IgD-negative memory B cell (primary cell): ENCODE data around the gene LRRTM2. TPM values are rescaled to one million over a fixed set of nuclear protein-coding genes. Genes with fewer than 3 reads are reported as not detected.
A peak's percentile ranks its signal among the peaks of the same experiment; 100 is the strongest.

Experiments used
- H3K27ac Mint-ChIP-seq, 3 donors: one replicate each; pipeline ENCODE4 v1.8.0; 2020 to 2022; ENCODE audit warnings: mild to moderate bottlenecking in 3 of 3, mixed read lengths in 3 of 3, moderate library complexity in 1 of 3
- H3K27me3 Mint-ChIP-seq: one replicate; pipeline ENCODE4 v1.8.0; 2021; ENCODE audit warnings: mixed read lengths
- H3K36me3 Mint-ChIP-seq: one replicate; pipeline ENCODE4 v1.8.0; 2020; ENCODE audit warnings: mild to moderate bottlenecking, mixed read lengths
- H3K4me1 Mint-ChIP-seq, 3 donors: one replicate each; pipeline ENCODE4 v1.8.0; 2020 to 2022; ENCODE audit warnings: mixed read lengths in 3 of 3, mild to moderate bottlenecking in 1 of 3
- H3K4me3 Mint-ChIP-seq, 4 donors: one replicate each; pipeline ENCODE4 v1.8.0; 2020 to 2022; ENCODE audit warnings: mild to moderate bottlenecking in 4 of 4, mixed read lengths in 4 of 4, moderate library complexity in 3 of 4
- H3K9me3 Mint-ChIP-seq, 3 donors: one replicate each; pipeline ENCODE4 v1.8.0; 2020 to 2021; ENCODE audit warnings: mixed read lengths in 3 of 3, mild to moderate bottlenecking in 1 of 3
- polyA plus RNA-seq: library from polyadenylated mRNA; unstranded; fragments of 300-500 nt; fragmentation: Illumina TruSeq; gene quantifications from one replicate; pipeline ENCODE4 v1.2.3, GENCODE V29; 2021

LRRTM2 gene
- polyA plus RNA-seq, 1 donor from 2014 or later, result not detected

GRCh38 chr5:138872841-138873465 lies 2.2 kb downstream of the LRRTM2 start:
- H3K9me3 Mint-ChIP-seq, result no peaks in the 10 kb centered on the region
- no peaks in the 10 kb centered on the region for H3K4me1 Mint-ChIP-seq
- H3K27ac Mint-ChIP-seq, result peak overlapping the region in 1 of 3 donors; percentile 53
- H3K36me3 Mint-ChIP-seq, result peaks cover 12% of the 10 kb centered on the region
- H3K4me3 Mint-ChIP-seq, result no peak overlapping the region
- no peaks in the 10 kb centered on the region for H3K27me3 Mint-ChIP-seq

- Mint-ChIP-seq H3K4me3 (no peak overlapping the region), H3K36me3 (peaks cover 2% of the 10 kb centered on the region), H3K27ac (no peak overlapping the region), H3K27me3 (no peaks in the 10 kb centered on the region), H3K4me1 (peaks cover 0 to 3% (median 0%) of the 10 kb centered on the region in 3 donors), H3K9me3 (no peaks in the 10 kb centered on the region)
Measured at GRCh38 chr5:138870611-138871010, 4.5 kb downstream of the LRRTM2 start.

GRCh38 chr5:138869763-138870500 lies 5.2 kb downstream of the LRRTM2 start:
- H3K36me3 Mint-ChIP-seq, result peaks cover 3% of the 10 kb centered on the region
- H3K27ac Mint-ChIP-seq, result no peak overlapping the region
- peaks cover 0 to 3% (median 0%) of the 10 kb centered on the region in 3 donors for H3K4me1 Mint-ChIP-seq
- no peak overlapping the region for H3K4me3 Mint-ChIP-seq
- no peaks in the 10 kb centered on the region for H3K9me3 Mint-ChIP-seq
- H3K27me3 Mint-ChIP-seq, result no peaks in the 10 kb centered on the region

GRCh38 chr5:138869038-138869437 lies 6.1 kb downstream of the LRRTM2 start:
- Mint-ChIP-seq H3K36me3 (peaks cover 3% of the 10 kb centered on the region), H3K9me3 (no peaks in the 10 kb centered on the region), H3K27ac (no peak overlapping the region), H3K4me3 (no peak overlapping the region), H3K27me3 (no peaks in the 10 kb centered on the region), H3K4me1 (peaks cover 0 to 4% (median 0%) of the 10 kb centered on the region in 3 donors)

GRCh38 chr5:138867011-138867410 lies 8.1 kb downstream of the LRRTM2 start:
- Mint-ChIP-seq H3K27ac (peak overlapping the region in 1 of 3 donors; percentile 62), H3K4me3 (no peak overlapping the region), H3K9me3 (peaks cover 1 to 5% (median 4%) of the 10 kb centered on the region in 3 donors), H3K4me1 (peaks cover 0 to 4% (median 0%) of the 10 kb centered on the region in 3 donors), H3K27me3 (no peaks in the 10 kb centered on the region), H3K36me3 (peaks cover 13% of the 10 kb centered on the region)

- Mint-ChIP-seq H3K4me3 (peak overlapping the region in 1 of 4 donors; percentile 63), H3K4me1 (peaks cover 15 to 17% (median 16%) of the 10 kb centered on the region in 3 donors), H3K27ac (no peak overlapping the region), H3K36me3 (peaks cover 17% of the 10 kb centered on the region), H3K9me3 (no peaks in the 10 kb centered on the region), H3K27me3 (no peaks in the 10 kb centered on the region)
Measured at GRCh38 chr5:138853132-138853531, 22.0 kb downstream of the LRRTM2 start.

- Mint-ChIP-seq H3K4me3 (no peak overlapping the region), H3K4me1 (peaks cover 17 to 23% (median 23%) of the 10 kb centered on the region in 3 donors), H3K27ac (no peak overlapping the region), H3K9me3 (no peaks in the 10 kb centered on the region), H3K27me3 (no peaks in the 10 kb centered on the region), H3K36me3 (peaks cover 15% of the 10 kb centered on the region)
Measured at GRCh38 chr5:138850865-138851435, 24.2 kb downstream of the LRRTM2 start.

GRCh38 chr5:138849882-138850281 lies 25.3 kb downstream of the LRRTM2 start:
- H3K36me3 Mint-ChIP-seq, result peaks cover 12% of the 10 kb centered on the region
- no peak overlapping the region for H3K4me3 Mint-ChIP-seq

GRCh38 chr5:138849439-138849838 lies 25.7 kb downstream of the LRRTM2 start:
- H3K4me1 Mint-ChIP-seq, result peaks cover 13 to 30% (median 23%) of the 10 kb centered on the region in 3 donors
- no peak overlapping the region for H3K27ac Mint-ChIP-seq
- no peaks in the 10 kb centered on the region for H3K9me3 Mint-ChIP-seq
- H3K4me3 Mint-ChIP-seq, result no peak overlapping the region
- peaks cover 9% of the 10 kb centered on the region for H3K36me3 Mint-ChIP-seq
- no peaks in the 10 kb centered on the region for H3K27me3 Mint-ChIP-seq

More at GRCh38 chr5:138849882-138850281, 25.3 kb downstream of the LRRTM2 start:
- H3K27me3 Mint-ChIP-seq, result no peaks in the 10 kb centered on the region
- no peaks in the 10 kb centered on the region for H3K9me3 Mint-ChIP-seq
- no peak overlapping the region for H3K27ac Mint-ChIP-seq
- peaks cover 16 to 30% (median 23%) of the 10 kb centered on the region in 3 donors for H3K4me1 Mint-ChIP-seq

- Mint-ChIP-seq H3K36me3 (peaks cover 1% of the 10 kb centered on the region), H3K9me3 (no peaks in the 10 kb centered on the region), H3K27ac (no peak overlapping the region), H3K4me3 (no peak overlapping the region), H3K4me1 (peaks cover 8 to 26% (median 16%) of the 10 kb centered on the region in 3 donors), H3K27me3 (no peaks in the 10 kb centered on the region)
Measured at GRCh38 chr5:138844812-138845513, 30.2 kb downstream of the LRRTM2 start.

- Mint-ChIP-seq H3K27me3 (no peaks in the 10 kb centered on the region), H3K36me3 (peaks cover 1% of the 10 kb centered on the region), H3K27ac (no peak overlapping the region), H3K4me1 (peaks cover 11 to 17% (median 14%) of the 10 kb centered on the region in 3 donors), H3K9me3 (no peaks in the 10 kb centered on the region), H3K4me3 (no peak overlapping the region)
Measured at GRCh38 chr5:138844125-138844461, 31.0 kb downstream of the LRRTM2 start.

GRCh38 chr5:138843316-138844124 lies 31.6 kb downstream of the LRRTM2 start:
- no peaks in the 10 kb centered on the region for H3K9me3 Mint-ChIP-seq
- H3K36me3 Mint-ChIP-seq, result peaks cover 1% of the 10 kb centered on the region
- peaks cover 9 to 15% (median 13%) of the 10 kb centered on the region in 3 donors for H3K4me1 Mint-ChIP-seq
- no peaks in the 10 kb centered on the region for H3K27me3 Mint-ChIP-seq
- H3K4me3 Mint-ChIP-seq, result no peak overlapping the region
- no peak overlapping the region for H3K27ac Mint-ChIP-seq

- H3K9me3 Mint-ChIP-seq, result no peaks in the 10 kb centered on the region
- no peaks in the 10 kb centered on the region for H3K27me3 Mint-ChIP-seq
- peaks cover 6 to 12% (median 8%) of the 10 kb centered on the region in 3 donors for H3K4me1 Mint-ChIP-seq
- H3K4me3 Mint-ChIP-seq, result no peak overlapping the region
- H3K36me3 Mint-ChIP-seq, result peaks cover 3% of the 10 kb centered on the region
- H3K27ac Mint-ChIP-seq, result no peak overlapping the region
Measured at GRCh38 chr5:138841531-138841930, 33.6 kb downstream of the LRRTM2 start.

- H3K4me1 Mint-ChIP-seq, result peaks cover 6 to 8% (median 6%) of the 10 kb centered on the region in 3 donors
- no peak overlapping the region for H3K4me3 Mint-ChIP-seq
- H3K27me3 Mint-ChIP-seq, result no peaks in the 10 kb centered on the region
- H3K9me3 Mint-ChIP-seq, result no peaks in the 10 kb centered on the region
- no peak overlapping the region for H3K27ac Mint-ChIP-seq
- peaks cover 3% of the 10 kb centered on the region for H3K36me3 Mint-ChIP-seq
Measured at GRCh38 chr5:138840103-138840502, 35.0 kb downstream of the LRRTM2 start.
